ENCODE data around the gene LRRC74B. TPM values are rescaled to one million over a fixed set of nuclear protein-coding genes. Genes with fewer than 3 reads are reported as not detected.

LRRC74B gene
- total RNA-seq, 1 donor = not detected

GRCh38 chr22:21014726-21015465, 30.9 kb upstream of the LRRC74B start, which contains the start of gene P2RX6:
Gene P2RX6 (plus strand): TSS chr22:21015165. CDS start chr22:21015175, 10 bp downstream.
- no peak for TF ChIP-seq CTCF (IDR thresholded peaks at IDR 0.05; ENCODE audit: insufficient read depth, low read depth, low read length)
- peak; percentile 66 for DNase-seq (ENCODE audit: low read depth)
- H3K4me3 ChIP-seq (ENCODE audit: low read depth, low read length) = peak within 1 kb of the TSS; percentile 66

GRCh38 chr22:21015466-21016006, 30.2 kb upstream of the LRRC74B start:
- peak overlapping the region; percentile 66 for H3K4me3 ChIP-seq (ENCODE audit: low read depth, low read length)

GRCh38 chr22:21016644-21017420, 28.9 kb upstream of the LRRC74B start:
- no peak overlapping the region for H3K4me3 ChIP-seq (ENCODE audit: low read depth, low read length)
- DNase-seq (ENCODE audit: low read depth) = no peak
- TF ChIP-seq CTCF (IDR thresholded peaks at IDR 0.05; ENCODE audit: insufficient read depth, low read depth, low read length) = no peak

More at GRCh38 chr22:21015466-21016006, 30.2 kb upstream of the LRRC74B start:
- no peak for DNase-seq (ENCODE audit: low read depth)
- TF ChIP-seq CTCF (IDR thresholded peaks at IDR 0.05; ENCODE audit: insufficient read depth, low read depth, low read length) = no peak

- no peak for DNase-seq (ENCODE audit: low read depth)
- TF ChIP-seq CTCF (IDR thresholded peaks at IDR 0.05; ENCODE audit: insufficient read depth, low read depth, low read length) = no peak
- no peak overlapping the region for H3K4me3 ChIP-seq (ENCODE audit: low read depth, low read length)
Measured at GRCh38 chr22:21018314-21018713, 27.4 kb upstream of the LRRC74B start.

- DNase-seq (ENCODE audit: low read depth) = peak; percentile 26
- H3K4me3 ChIP-seq (ENCODE audit: low read depth, low read length) = no peak overlapping the region
- TF ChIP-seq CTCF (IDR thresholded peaks at IDR 0.05; ENCODE audit: insufficient read depth, low read depth, low read length) = peak; percentile 62
Measured at GRCh38 chr22:21020802-21021429, 24.8 kb upstream of the LRRC74B start.

DNA sequence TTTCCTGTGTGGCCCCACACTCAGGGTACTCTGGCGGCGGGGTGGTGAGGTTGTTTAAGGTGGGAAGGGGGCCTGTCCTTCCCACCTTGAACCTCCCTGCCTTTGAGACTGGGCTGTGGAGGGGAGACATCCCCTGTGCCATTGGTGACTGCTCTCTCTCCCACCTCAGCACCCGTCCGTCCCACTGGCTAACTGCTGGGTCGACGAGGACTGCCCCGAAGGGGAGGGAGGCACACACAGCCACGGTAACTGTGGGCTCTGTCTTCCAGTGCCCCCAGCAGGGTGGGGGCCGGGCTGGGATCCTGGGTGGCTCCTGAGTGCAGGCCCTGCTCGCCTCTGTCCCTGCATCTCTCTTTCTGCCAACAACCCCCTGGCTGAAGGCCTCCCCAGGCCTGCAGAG, 23.2 kb upstream of the LRRC74B start:
- H3K4me3 ChIP-seq (ENCODE audit: low read depth, low read length) = no peak overlapping the region
- DNase-seq (ENCODE audit: low read depth) = no peak
- TF ChIP-seq CTCF (IDR thresholded peaks at IDR 0.05; ENCODE audit: insufficient read depth, low read depth, low read length) = no peak
